ENCODE measurements around the gene XXYLT1.

The XXYLT1 gene

GRCh38 chr3:195019335-195019734, 251.6 kb downstream of the XXYLT1 start:
- H3K4me3 ChIP-seq (ENCODE audit: low read depth, low read length), result no peak overlapping the region
- H3K4me1 ChIP-seq (ENCODE audit: control insufficient read depth, insufficient read depth, low read length), result no peaks in the 10 kb centered on the region
- no peaks in the 10 kb centered on the region for H3K36me3 ChIP-seq (ENCODE audit: control insufficient read depth, insufficient read depth, low read length)
- no peaks in the 10 kb centered on the region for H3K9me3 ChIP-seq (ENCODE audit: control insufficient read depth, insufficient read depth, low read length)
- H3K27me3 ChIP-seq (ENCODE audit: control insufficient read depth, insufficient read depth, low read length), result no peaks in the 10 kb centered on the region
- no peak overlapping the region for H3K9ac ChIP-seq (ENCODE audit: low read depth, low read length)

All from iPS-15b (cell line).